ENCODE results near the gene NODAL. TPM values are rescaled to one million over a fixed set of nuclear protein-coding genes. Genes with fewer than 3 reads are reported as not detected.
A peak's percentile ranks its signal among the peaks of the same experiment; 100 is the strongest.

NODAL gene
- polyA plus RNA-seq, 1 donor from 2014 or later, result not detected

- no peak for TF ChIP-seq SMC3 (conservative IDR thresholded peaks at IDR 0.05; ENCODE audit: poor library complexity)
- TF ChIP-seq CTCF (IDR thresholded peaks at IDR 0.05; ENCODE audit: poor library complexity, severe bottlenecking), result no peak
- TF ChIP-seq MXI1 (conservative IDR thresholded peaks at IDR 0.05; ENCODE audit: poor library complexity, severe bottlenecking), result no peak
- no peak for TF ChIP-seq RAD21 (conservative IDR thresholded peaks at IDR 0.05)
- TF ChIP-seq POLR2AphosphoS5 (IDR thresholded peaks at IDR 0.05), result no peak
- TF ChIP-seq EP300 (conservative IDR thresholded peaks at IDR 0.05; ENCODE audit: poor library complexity, severe bottlenecking), result no peak
- no peak for TF ChIP-seq EZH2 (IDR thresholded peaks at IDR 0.05; ENCODE audit: borderline replicate concordance, insufficient read depth, low read length, poor library complexity, severe bottlenecking)
- no peak for TF ChIP-seq REST (IDR thresholded peaks at IDR 0.05; ENCODE audit: borderline replicate concordance)
- no peak for TF ChIP-seq TAF1 (IDR thresholded peaks at IDR 0.05; ENCODE audit: low read depth)
- Histone ChIP-seq H3F3A (ENCODE audit: insufficient read depth, low read length, poor library complexity, severe bottlenecking) (no peaks in the 10 kb centered on the region), H3K9ac (ENCODE audit: low read length) (no peak overlapping the region), H3K27me3 (ENCODE audit: insufficient read depth, low read depth, low read length) (peaks cover 50% of the 10 kb centered on the region), H2AFZ (ENCODE audit: low read depth, low read length) (no peak overlapping the region), H3K27ac (ENCODE audit: low read length) (no peak overlapping the region), H3K36me3 (ENCODE audit: insufficient read depth, low read length) (no peaks in the 10 kb centered on the region), H3K4me2 (ENCODE audit: low read length) (no peak overlapping the region), H3K9me2 (ENCODE audit: insufficient read depth, low read length) (no peaks in the 10 kb centered on the region), H3K4me3 (ENCODE audit: low read length) (peak overlapping the region; percentile 53), H3K9me3 (ENCODE audit: low read length) (no peaks in the 10 kb centered on the region), H4K20me1 (ENCODE audit: insufficient read depth) (no peaks in the 10 kb centered on the region), H3K79me2 (replicated peaks; ENCODE audit: insufficient read depth, low read length) (no peaks in the 10 kb centered on the region)
Observed at GRCh38 chr10:70457759-70458305, 16.4 kb upstream of the NODAL start.

GRCh38 chr10:70456164-70456563 is 14.7 kb upstream of the NODAL start:
- H4K20me1 ChIP-seq (ENCODE audit: insufficient read depth), result no peaks in the 10 kb centered on the region
- H3K4me2 ChIP-seq (ENCODE audit: low read length), result no peak overlapping the region
- no peaks in the 10 kb centered on the region for H3K36me3 ChIP-seq (ENCODE audit: insufficient read depth, low read length)
- H3K4me3 ChIP-seq (ENCODE audit: low read length), result no peak overlapping the region
- H3K27ac ChIP-seq (ENCODE audit: low read length), result no peak overlapping the region
- no peaks in the 10 kb centered on the region for H3K9me3 ChIP-seq (ENCODE audit: low read length)
- no peak for TF ChIP-seq EP300 (conservative IDR thresholded peaks at IDR 0.05; ENCODE audit: poor library complexity, severe bottlenecking)
- TF ChIP-seq SMC3 (conservative IDR thresholded peaks at IDR 0.05; ENCODE audit: poor library complexity), result no peak
- no peak for TF ChIP-seq MXI1 (conservative IDR thresholded peaks at IDR 0.05; ENCODE audit: poor library complexity, severe bottlenecking)
- TF ChIP-seq CTCF (IDR thresholded peaks at IDR 0.05; ENCODE audit: poor library complexity, severe bottlenecking), result no peak
- no peak for TF ChIP-seq EZH2 (IDR thresholded peaks at IDR 0.05; ENCODE audit: borderline replicate concordance, insufficient read depth, low read length, poor library complexity, severe bottlenecking)
- TF ChIP-seq RAD21 (conservative IDR thresholded peaks at IDR 0.05), result no peak
- no peak for TF ChIP-seq REST (IDR thresholded peaks at IDR 0.05; ENCODE audit: borderline replicate concordance)
- TF ChIP-seq TAF1 (IDR thresholded peaks at IDR 0.05; ENCODE audit: low read depth), result no peak
- TF ChIP-seq POLR2AphosphoS5 (IDR thresholded peaks at IDR 0.05), result no peak
- H2AFZ ChIP-seq (ENCODE audit: low read depth, low read length), result no peak overlapping the region
- H3K9ac ChIP-seq (ENCODE audit: low read length), result no peak overlapping the region
- peaks cover 50% of the 10 kb centered on the region for H3K27me3 ChIP-seq (ENCODE audit: insufficient read depth, low read depth, low read length)
- no peaks in the 10 kb centered on the region for H3K9me2 ChIP-seq (ENCODE audit: insufficient read depth, low read length)
- no peaks in the 10 kb centered on the region for H3K79me2 ChIP-seq (replicated peaks; ENCODE audit: insufficient read depth, low read length)
- no peaks in the 10 kb centered on the region for H3F3A ChIP-seq (ENCODE audit: insufficient read depth, low read length, poor library complexity, severe bottlenecking)

Measured in neural cell (in vitro differentiated cells).